ENCODE measurements around the gene UBR4.

UBR4 gene

GRCh38 chr1:19122668-19123067 is 87.4 kb downstream of the UBR4 start:
- no peak for TF ChIP-seq CTCF (IDR thresholded peaks at IDR 0.05; ENCODE audit: low read depth, low read length)
- DNase-seq (ENCODE audit: extremely low read depth, low read depth) = no peak

- DNase-seq (ENCODE audit: extremely low read depth, low read depth) = no peak
- no peak for TF ChIP-seq CTCF (IDR thresholded peaks at IDR 0.05; ENCODE audit: low read depth, low read length)
Measured at GRCh38 chr1:19121192-19121591, 88.9 kb downstream of the UBR4 start.

DNA sequence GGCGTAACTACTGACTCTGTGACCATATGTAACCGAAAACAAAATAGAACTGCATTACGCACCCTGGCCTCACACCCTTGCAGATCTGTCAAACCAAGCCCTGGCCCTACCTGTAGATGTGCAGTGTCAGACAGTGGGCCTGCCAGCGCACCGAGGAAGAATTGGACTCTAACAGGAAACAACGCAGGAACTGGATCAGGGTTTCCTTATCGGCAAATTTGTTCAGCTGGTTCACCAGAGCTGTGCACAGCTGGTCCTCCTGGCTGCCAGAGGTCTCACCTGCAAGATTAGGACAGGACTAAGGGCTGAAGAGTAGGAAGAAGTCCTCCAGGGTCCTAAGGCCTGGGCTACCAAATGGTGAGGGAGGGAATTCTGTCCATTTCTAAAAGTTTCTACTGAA is 90.0 kb downstream of the UBR4 start:
- no peak for TF ChIP-seq CTCF (IDR thresholded peaks at IDR 0.05; ENCODE audit: low read depth, low read length)
- DNase-seq (ENCODE audit: extremely low read depth, low read depth) = no peak

DNA sequence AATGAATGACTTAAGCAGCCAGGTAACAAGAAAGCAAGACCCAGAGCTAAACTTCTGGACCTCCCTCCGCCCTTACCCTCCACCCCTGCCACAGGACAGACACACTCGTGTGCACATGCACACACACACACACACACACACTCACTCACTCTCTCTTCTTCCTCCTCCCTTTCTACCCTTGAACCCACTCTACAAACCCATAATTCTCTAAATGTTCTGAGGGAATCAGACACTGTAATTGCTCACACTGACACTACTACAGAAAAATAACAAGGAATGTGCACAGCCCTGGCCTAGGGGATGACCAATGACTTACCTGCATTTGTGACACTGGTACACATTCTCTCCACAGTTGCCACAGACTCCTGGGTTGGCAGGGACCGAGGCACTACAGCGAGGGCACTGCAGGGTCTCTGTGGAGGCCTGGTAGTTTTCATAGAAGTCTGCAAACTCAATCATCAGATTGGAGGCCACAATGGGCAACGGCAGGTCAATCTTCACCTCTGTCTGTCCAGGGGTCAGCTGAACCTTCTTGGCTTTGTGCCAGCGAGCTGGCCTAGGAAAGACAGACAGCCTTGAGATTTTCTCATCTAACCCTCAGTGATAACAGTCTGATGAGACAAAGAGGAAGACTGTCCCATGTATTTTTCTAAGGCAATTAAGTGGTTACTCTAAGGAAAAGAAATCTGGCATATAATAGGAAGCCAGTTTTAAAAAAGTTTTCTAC is 94.8 kb downstream of the UBR4 start:
- DNase-seq (ENCODE audit: extremely low read depth, low read depth) = no peak
- no peak for TF ChIP-seq CTCF (IDR thresholded peaks at IDR 0.05; ENCODE audit: low read depth, low read length)

DNA sequence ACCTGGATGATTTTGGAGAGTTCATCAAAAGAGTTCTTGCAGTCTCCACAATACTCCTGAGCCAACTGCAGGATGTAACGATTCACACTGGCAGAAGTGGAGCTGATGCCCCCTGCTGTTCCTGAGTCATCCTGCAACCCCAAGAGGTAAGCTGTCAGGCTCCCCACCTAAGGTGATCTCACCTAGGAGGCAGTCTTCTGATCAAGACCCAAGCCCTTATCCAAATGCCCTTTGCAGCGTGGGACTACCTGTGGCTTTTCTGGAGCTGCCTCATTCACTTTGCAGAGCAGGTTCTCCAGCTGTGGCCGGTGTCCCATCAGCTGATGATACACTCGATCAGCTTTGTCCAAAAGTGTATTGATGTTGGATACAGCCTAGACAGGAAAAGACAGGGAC is 96.4 kb downstream of the UBR4 start:
- TF ChIP-seq CTCF (IDR thresholded peaks at IDR 0.05; ENCODE audit: low read depth, low read length) = peak; percentile 44
- DNase-seq (ENCODE audit: extremely low read depth, low read depth) = no peak

GRCh38 chr1:19112891-19113696 is 97.0 kb downstream of the UBR4 start:
- no peak for TF ChIP-seq CTCF (IDR thresholded peaks at IDR 0.05; ENCODE audit: low read depth, low read length)
- no peak for DNase-seq (ENCODE audit: extremely low read depth, low read depth)

- TF ChIP-seq CTCF (IDR thresholded peaks at IDR 0.05; ENCODE audit: low read depth, low read length) = no peak
- DNase-seq (ENCODE audit: extremely low read depth, low read depth) = peak; percentile 4
Measured at GRCh38 chr1:19110257-19110927, 99.7 kb downstream of the UBR4 start.

All from AG09319 (cell line).